Brain microvascular endothelial cell (primary cell): ENCODE measurements around the gene SNX7.
A peak's percentile ranks its signal among the peaks of the same experiment; 100 is the strongest.

Experiments
- DNase-seq: peaks from one replicate; pipeline ENCODE4 v3.0.0-alpha.2; 2020
- H3K27ac ChIP-seq: fragments of 250-450 bp; sonication (Bioruptor Pico); 2 replicates; pipeline ENCODE4 v1.5.1; 2020; ENCODE audit warnings: mild to moderate bottlenecking, moderate library complexity
- H3K27me3 ChIP-seq: fragments of 250-450 bp; sonication (Bioruptor Pico); replicated peaks from 2 replicates; pipeline ENCODE4 v1.5.1; 2020; ENCODE audit warnings: mild to moderate bottlenecking
- H3K36me3 ChIP-seq: fragments of 250-450 bp; sonication (Bioruptor Pico); replicated peaks from 2 replicates; pipeline ENCODE4 v1.5.1; 2020; ENCODE audit warnings: mild to moderate bottlenecking
- H3K4me3 ChIP-seq: 2 replicates; pipeline ENCODE4 v1.5.1; 2011; ENCODE audit warnings: low read depth, mild to moderate bottlenecking, control low read depth, low read length, moderate library complexity
- CTCF ChIP-seq: IDR thresholded peaks from 2 replicates; pipeline ENCODE4 v1.5.1; 2011; ENCODE audit warnings: low read depth, mild to moderate bottlenecking, moderate library complexity, low read length, control low read depth, inconsistent platforms; ENCODE audit errors: missing control alignments
- in situ Hi-C: cut with HindIII; loops from 2 replicates; pipeline ENCODE4 v1.10.0; 2017; ENCODE audit warnings: low sequenced_read_pairs, low pct_ligation_motif_present

The SNX7 gene

GRCh38 chr1:98794196-98794886, 132.8 kb downstream of the SNX7 start:
- TF ChIP-seq CTCF, result peak; percentile 87
- H3K27me3 ChIP-seq, result no peaks in the 10 kb centered on the region
- DNase-seq, result peak; percentile 77

GRCh38 chr1:98796049-98796448, 134.5 kb downstream of the SNX7 start:
- no peak overlapping the region for H3K27ac ChIP-seq
- no peaks in the 10 kb centered on the region for H3K36me3 ChIP-seq
- no peaks in the 10 kb centered on the region for H3K27me3 ChIP-seq
- DNase-seq, result no peak
- in situ Hi-C loops, result no loop called here
- H3K4me3 ChIP-seq, result no peak overlapping the region
- no peak for TF ChIP-seq CTCF

More at GRCh38 chr1:98794196-98794886, 132.8 kb downstream of the SNX7 start:
- in situ Hi-C loops, result no loop called here
- Histone ChIP-seq H3K36me3 (no peaks in the 10 kb centered on the region), H3K4me3 (no peak overlapping the region), H3K27ac (no peak overlapping the region)

GRCh38 chr1:98797506-98797905, 136.0 kb downstream of the SNX7 start:
- Histone ChIP-seq H3K27me3 (no peaks in the 10 kb centered on the region), H3K4me3 (no peak overlapping the region), H3K36me3 (no peaks in the 10 kb centered on the region), H3K27ac (no peak overlapping the region)
- no peak for DNase-seq
- in situ Hi-C loops, result no loop called here
- TF ChIP-seq CTCF, result no peak
